ENCODE measurements around the gene BEST2. TPM values are rescaled to one million over a fixed set of nuclear protein-coding genes. Genes with fewer than 3 reads are reported as not detected.

The BEST2 gene
- total RNA-seq, 1 experiment from 2014 or later = 3.3 TPM

GRCh38 chr19:12774588-12775555 is 23.3 kb downstream of the BEST2 start, which contains the start of gene HOOK2 (continued):
- TF ChIP-seq ZBTB21 (CRISPR knock-in tag; IDR thresholded peaks at IDR 0.05; ENCODE audit: borderline replicate concordance) (0 out of 2 replicates have a peak, but pooled peaks have one; percentile 11), FOXK1 (CRISPR knock-in tag; IDR thresholded peaks at IDR 0.05) (peak; percentile 88), ZNF232 (CRISPR knock-in tag; IDR thresholded peaks at IDR 0.05) (no peak), PREB (CRISPR knock-in tag; IDR thresholded peaks at IDR 0.05; ENCODE audit: borderline replicate concordance) (no peak)

GRCh38 chr19:12777217-12778016 is 25.8 kb downstream of the BEST2 start:
- peaks cover 9% of the 10 kb centered on the region for H3K36me3 Mint-ChIP-seq
- DNase-seq (ENCODE audit: low spot score) (peak; percentile 91), ATAC-seq (peak; percentile 39)
- peak overlapping the region; percentile 49 for H3K27ac Mint-ChIP-seq
- ChIA-PET CTCF (interaction anchor here (0.6 to 7.7 kb wide), 29 partner anchors 8 to 160 kb away, joined by 3 to 136 read pairs (median 7); partner anchors contain the start of genes BEST2, GCDH, GET3 and JUNB), POLR2A (interaction anchor here (1.0 to 3.0 kb wide), 6 partner anchors 10 to 103 kb away, joined by 3 to 29 read pairs (median 6); partner anchors contain the start of genes DNASE2 and JUNB)
- H3K4me3 Mint-ChIP-seq = peak overlapping the region; percentile 79
- peaks cover 21% of the 10 kb centered on the region for H3K4me1 Mint-ChIP-seq
- no peaks in the 10 kb centered on the region for H3K9me3 Mint-ChIP-seq
- no peaks in the 10 kb centered on the region; the same call in 1 of the 2 replicates for H3K27me3 Mint-ChIP-seq (ENCODE audit: low read depth)
- no peak for TF ChIP-seq NR2C2 (CRISPR knock-in tag; IDR thresholded peaks at IDR 0.05)
- no peak for TF ChIP-seq MYBL2 (CRISPR knock-in tag; IDR thresholded peaks at IDR 0.05)
- TF ChIP-seq ZNF416 (CRISPR knock-in tag; IDR thresholded peaks at IDR 0.05) = no peak
- TF ChIP-seq ATF2 (CRISPR knock-in tag; IDR thresholded peaks at IDR 0.05; ENCODE audit: borderline replicate concordance, low read depth) = no peak
- 0 out of 2 replicates have a peak, but pooled peaks have one; percentile 15 for TF ChIP-seq TEAD1 (CRISPR knock-in tag; IDR thresholded peaks at IDR 0.05)
- peak; percentile 75; the same call in 1 of the 2 replicates for TF ChIP-seq ARID4B (CRISPR knock-in tag; IDR thresholded peaks at IDR 0.05; ENCODE audit: borderline replicate concordance)
- 0 out of 2 replicates have a peak, but pooled peaks have one; percentile 29 for TF ChIP-seq FOXK1 (CRISPR knock-in tag; IDR thresholded peaks at IDR 0.05)
- no peak for TF ChIP-seq ZNF317 (CRISPR knock-in tag; IDR thresholded peaks at IDR 0.05; ENCODE audit: borderline replicate concordance, low read depth)
- no peak for TF ChIP-seq ZNF425 (CRISPR knock-in tag; conservative IDR thresholded peaks at IDR 0.05)
- peak; percentile 74 for TF ChIP-seq CTCF (IDR thresholded peaks at IDR 0.05)
- no peak for TF ChIP-seq MLX (CRISPR knock-in tag; IDR thresholded peaks at IDR 0.05)
- TF ChIP-seq MAX (CRISPR knock-in tag; IDR thresholded peaks at IDR 0.05) = no peak

Data from WTC11 (cell line).